GM12801 (cell line): Measurements from ENCODE around the gene SDK2.
A peak's percentile ranks its signal among the peaks of the same experiment; 100 is the strongest.

Experiments
- TF ChIP-seq, protein P1 (sequence below): IDR thresholded peaks from one replicate; pipeline ENCODE4 v1.5.1; 2011; ENCODE audit warnings: control low read depth; ENCODE audit not compliant: insufficient read length; ENCODE audit errors: extremely low read depth

The SDK2 gene

DNA sequence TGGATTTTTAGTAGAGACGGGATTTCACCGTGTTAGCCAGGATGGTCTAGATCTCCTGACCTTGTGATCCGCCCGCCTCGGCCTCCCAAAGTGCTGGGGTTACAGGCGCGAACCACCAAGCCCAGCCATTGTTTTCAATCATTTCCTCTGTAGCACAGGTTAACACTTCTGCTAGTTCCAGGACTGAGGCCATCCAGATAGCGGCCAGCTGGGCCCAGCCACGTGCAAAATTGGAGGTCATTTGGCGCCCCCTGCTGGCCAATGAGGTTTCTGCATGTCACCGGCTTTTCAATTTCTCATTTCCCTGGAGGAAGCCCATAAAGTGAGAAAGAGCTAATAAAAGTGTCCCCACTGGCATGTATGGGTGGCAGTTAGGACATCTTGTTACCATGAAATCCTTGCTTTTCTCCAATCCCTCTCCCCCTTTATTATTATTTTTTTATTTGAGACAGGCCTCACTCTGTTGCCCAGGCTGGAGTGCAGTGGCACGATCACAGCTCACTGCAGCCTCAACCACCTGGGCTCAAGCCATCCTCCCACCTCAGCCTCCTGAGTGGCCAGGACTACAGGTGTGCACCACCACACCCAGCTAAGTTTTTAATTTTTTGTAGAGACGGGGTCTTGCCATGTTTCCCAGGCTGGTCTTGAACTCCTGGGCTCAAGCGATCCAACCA lies 274.3 kb downstream of the SDK2 start:
- TF ChIP-seq, protein P1, sequence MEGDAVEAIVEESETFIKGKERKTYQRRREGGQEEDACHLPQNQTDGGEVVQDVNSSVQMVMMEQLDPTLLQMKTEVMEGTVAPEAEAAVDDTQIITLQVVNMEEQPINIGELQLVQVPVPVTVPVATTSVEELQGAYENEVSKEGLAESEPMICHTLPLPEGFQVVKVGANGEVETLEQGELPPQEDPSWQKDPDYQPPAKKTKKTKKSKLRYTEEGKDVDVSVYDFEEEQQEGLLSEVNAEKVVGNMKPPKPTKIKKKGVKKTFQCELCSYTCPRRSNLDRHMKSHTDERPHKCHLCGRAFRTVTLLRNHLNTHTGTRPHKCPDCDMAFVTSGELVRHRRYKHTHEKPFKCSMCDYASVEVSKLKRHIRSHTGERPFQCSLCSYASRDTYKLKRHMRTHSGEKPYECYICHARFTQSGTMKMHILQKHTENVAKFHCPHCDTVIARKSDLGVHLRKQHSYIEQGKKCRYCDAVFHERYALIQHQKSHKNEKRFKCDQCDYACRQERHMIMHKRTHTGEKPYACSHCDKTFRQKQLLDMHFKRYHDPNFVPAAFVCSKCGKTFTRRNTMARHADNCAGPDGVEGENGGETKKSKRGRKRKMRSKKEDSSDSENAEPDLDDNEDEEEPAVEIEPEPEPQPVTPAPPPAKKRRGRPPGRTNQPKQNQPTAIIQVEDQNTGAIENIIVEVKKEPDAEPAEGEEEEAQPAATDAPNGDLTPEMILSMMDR: peak; percentile 47

DNA sequence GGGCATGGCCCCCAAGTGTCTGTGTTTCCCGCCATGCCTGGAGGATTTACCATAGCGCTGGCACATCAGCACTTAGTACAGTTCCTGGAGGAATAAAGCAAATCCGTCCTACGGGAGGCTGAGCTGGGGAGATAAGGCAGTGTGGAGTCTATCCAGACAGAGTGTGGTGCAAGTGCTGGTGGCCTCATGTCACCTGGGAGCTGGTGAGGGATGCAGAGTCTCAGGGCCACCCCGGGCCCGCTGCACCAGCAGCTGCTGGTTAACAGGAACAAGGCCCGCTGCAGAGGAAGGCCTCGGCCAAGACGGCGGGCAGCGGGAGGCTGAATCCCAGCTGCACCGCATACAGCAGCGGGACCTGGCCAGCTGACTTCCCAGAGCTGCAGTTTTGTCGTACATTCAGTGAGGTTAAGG lies 275.1 kb downstream of the SDK2 start:
- TF ChIP-seq, protein P1: no peak

DNA sequence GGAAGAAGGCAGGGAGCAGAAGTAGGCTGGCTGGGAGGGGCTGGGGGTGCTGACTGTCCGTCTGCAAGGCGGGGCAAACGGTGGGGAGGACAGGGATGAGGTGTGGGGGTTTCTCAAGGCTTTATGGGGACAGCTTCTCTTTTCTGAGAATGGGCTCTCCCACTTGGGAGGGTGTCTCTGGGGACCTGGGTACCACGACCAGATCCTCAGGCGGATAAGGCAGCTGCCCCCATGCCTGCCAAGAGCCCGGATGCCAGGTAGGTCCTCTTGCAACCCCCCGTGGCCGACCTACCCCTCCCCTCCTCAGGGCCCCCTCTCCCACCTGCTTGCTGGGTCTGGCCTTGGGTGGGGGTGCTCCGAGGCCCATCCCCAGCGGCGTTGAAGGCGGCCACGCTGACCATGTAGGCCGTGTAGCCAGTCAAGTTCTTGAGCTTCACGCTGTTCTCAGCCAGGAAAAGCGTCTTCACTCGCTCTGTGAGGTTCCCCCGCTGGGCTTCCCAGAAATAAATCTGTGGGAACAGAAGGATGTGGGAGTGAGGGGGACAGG lies 276.1 kb downstream of the SDK2 start:
- TF ChIP-seq, protein P1: no peak

DNA sequence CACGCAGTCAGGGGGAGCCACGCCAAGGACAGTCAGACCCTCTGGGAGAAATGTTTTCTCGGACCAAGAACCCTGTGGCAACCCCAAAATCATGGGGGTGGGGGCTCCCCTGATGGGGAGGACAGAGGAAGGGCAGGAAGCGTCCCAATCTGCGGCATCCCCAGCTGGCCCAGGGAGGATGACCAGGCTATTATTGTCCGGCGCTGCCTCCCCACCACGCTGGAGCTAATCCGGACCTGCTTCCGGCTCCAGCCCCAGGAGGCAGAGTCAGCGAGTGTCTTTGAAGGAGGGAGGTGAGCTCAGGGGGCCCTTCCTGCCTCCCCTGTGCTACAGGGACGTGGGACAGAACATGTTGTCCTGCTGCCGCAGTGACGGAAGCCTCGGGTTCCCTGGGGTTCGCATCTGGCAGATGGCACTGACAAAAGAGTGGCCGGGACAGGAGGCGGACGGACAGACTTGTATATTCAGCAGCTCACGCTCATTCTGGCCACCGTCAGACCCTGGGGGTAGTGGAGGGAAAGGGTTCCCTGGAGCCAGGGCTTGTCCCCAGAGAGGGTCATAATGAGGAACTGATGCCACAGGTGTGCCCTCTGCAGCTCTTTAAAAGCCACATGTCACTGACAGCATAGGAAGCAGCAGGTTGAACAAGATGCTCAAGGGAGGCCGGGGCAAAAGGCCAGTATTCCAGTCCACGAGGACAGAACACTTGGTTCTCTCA lies 278.2 kb downstream of the SDK2 start:
- TF ChIP-seq, protein P1: no peak

DNA sequence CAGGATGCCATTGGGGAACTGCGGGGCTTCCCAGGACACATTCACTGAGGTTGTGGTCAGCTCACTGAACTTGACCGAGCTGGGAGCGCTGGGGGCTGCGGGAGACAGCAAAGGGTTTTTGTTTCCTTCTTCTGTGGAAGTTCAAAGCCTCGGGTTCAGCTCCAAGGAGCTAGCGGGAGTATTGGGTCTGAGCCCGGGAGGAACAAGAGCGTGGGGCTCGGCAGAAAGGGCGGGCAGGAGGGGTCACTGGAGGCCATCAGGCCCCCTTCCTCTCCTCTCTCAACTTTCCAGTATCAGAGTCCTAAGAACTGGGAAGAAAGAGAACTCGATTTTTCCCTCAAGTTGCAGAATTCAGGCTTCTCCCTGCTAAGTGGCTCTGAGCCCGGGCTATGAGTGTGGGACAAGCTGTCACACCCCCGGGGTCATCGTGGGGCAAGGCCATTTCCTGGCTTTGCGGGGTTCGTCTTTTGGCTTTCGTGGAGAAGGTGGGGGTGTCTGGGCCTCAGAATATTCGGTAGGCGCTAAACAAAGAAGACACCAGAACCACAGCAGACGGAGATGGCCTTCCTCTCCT lies 278.9 kb downstream of the SDK2 start:
- TF ChIP-seq, protein P1: no peak

DNA sequence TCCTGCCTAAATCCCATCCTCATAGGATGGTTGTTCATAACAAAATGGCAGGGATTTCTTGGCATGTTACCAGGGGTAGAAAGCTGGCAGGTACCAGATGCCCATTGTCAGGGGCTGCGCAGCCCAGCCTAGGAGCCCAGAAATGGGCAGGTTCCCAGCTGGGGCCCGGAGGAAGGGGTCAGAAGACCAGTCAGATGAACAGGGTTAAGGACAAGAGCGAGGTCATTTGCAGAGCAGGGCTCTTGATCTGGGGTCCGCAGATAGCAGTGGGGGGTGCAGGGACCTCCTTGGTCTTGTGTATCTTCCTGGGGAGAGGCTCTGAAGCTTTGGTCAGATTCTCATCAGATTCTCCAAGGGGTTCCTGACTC lies 280.1 kb downstream of the SDK2 start:
- TF ChIP-seq, protein P1: no peak

DNA sequence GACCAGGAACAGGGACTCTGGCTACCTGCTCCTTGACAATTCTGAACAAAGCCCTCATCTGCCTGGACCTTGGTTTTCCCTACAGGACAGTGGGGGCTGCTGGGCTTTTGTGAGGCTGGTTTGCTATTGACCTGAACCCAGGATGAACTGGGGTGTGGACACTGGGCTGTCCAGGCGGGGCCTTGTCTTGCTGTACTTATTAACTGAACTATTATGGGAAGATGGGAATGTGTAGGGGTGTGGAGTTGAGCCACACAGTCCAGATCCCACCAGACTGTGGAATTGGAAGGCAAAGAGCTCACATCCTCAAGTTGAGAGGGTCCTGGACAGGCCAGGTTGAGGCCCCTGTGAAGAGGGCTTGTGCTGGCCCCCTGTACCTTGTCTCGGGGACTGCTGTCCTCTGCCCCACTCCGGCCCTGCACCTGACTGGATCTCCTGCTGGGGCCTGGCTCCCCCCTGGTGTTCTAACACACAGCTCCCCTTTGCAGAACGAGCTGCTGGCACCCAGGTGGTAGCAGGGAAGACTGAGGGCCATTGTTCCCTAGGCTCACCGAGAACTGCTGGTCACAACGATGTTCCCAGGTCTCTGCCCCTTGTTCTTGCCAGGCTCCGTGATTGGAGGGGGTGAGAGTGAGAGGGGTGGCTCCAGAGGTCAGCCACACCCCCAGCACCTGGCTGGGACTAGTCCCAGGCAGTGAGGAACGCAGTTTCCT lies 280.6 kb downstream of the SDK2 start:
- TF ChIP-seq, protein P1: no peak
